RCC 7860 (cell line): ENCODE results near the gene NOXRED1.
A peak's percentile ranks its signal among the peaks of the same experiment; 100 is the strongest.
"Not testable (repeated sequence)": the region's sequence is repeated elsewhere in the genome, so short reads cannot be mapped to it uniquely, and the experiment has no call there.

Experiments used
- DNase-seq: peaks from one replicate; pipeline ENCODE4 v3.0.0-alpha.2; 2015; ENCODE audit warnings: low spot score
- FAIRE-seq: peaks from 2 replicates; lab custom pipeline; 2012; peaks lifted over from hg19 to GRCh38; lab: Jason Lieb, UNC

NOXRED1 gene

GRCh38 chr14:77415403-77416030 is 7.8 kb downstream of the NOXRED1 start:
- FAIRE-seq, DNase-seq: not testable (repeated sequence)

GRCh38 chr14:77409131-77409533 is 14.2 kb downstream of the NOXRED1 start:
- FAIRE-seq (no peak), DNase-seq (no peak)

- DNase-seq = no peak
- FAIRE-seq = no peak
These were observed 16.2 kb downstream of the NOXRED1 start for GRCh38 chr14:77407158-77407557.

GRCh38 chr14:77406718-77407117 is 16.6 kb downstream of the NOXRED1 start:
- DNase-seq (no peak), FAIRE-seq (no peak)

GRCh38 chr14:77406086-77406485 is 17.2 kb downstream of the NOXRED1 start:
- DNase-seq (no peak), FAIRE-seq (no peak)

GRCh38 chr14:77403768-77404167 is 19.6 kb downstream of the NOXRED1 start:
- DNase-seq = no peak
- FAIRE-seq = no peak

GRCh38 chr14:77400216-77400615 is 23.1 kb downstream of the NOXRED1 start:
- DNase-seq (no peak), FAIRE-seq (no peak)

- no peak for FAIRE-seq
- DNase-seq = no peak
These were observed 33.1 kb downstream of the NOXRED1 start for GRCh38 chr14:77390188-77390587.

- DNase-seq = no peak
- FAIRE-seq = no peak
These were observed 44.6 kb downstream of the NOXRED1 start for GRCh38 chr14:77378701-77379100.

- DNase-seq (no peak), FAIRE-seq (no peak)
These were observed 45.9 kb downstream of the NOXRED1 start for GRCh38 chr14:77377502-77377844.

- no peak for FAIRE-seq
These were observed 46.4 kb downstream of the NOXRED1 start, which contains the start of the genes SAMD15 and TMED8 for GRCh38 chr14:77376771-77377501. Gene SAMD15, plus strand, starts transcription at chr14:77377379. Its CDS starts 40 bp downstream, at chr14:77377419. Gene TMED8, minus strand, starts transcription at chr14:77377094. Its CDS starts 41 bp downstream, at chr14:77377053.

GRCh38 chr14:77375973-77376770 is 47.2 kb downstream of the NOXRED1 start:
- DNase-seq (no peak), FAIRE-seq (no peak)

More at GRCh38 chr14:77376771-77377501, 46.4 kb downstream of the NOXRED1 start, which contains the start of the genes SAMD15 and TMED8:
- peak; percentile 43 for DNase-seq

GRCh38 chr14:77375164-77375950 is 48.0 kb downstream of the NOXRED1 start:
- FAIRE-seq (no peak), DNase-seq (no peak)

- DNase-seq (no peak), FAIRE-seq (no peak)
These were observed 51.0 kb downstream of the NOXRED1 start for GRCh38 chr14:77372304-77372841.

GRCh38 chr14:77369285-77369684 is 54.0 kb downstream of the NOXRED1 start:
- FAIRE-seq = no peak
- no peak for DNase-seq

GRCh38 chr14:77364146-77364545 is 59.2 kb downstream of the NOXRED1 start:
- FAIRE-seq (no peak), DNase-seq (no peak)

GRCh38 chr14:77359626-77360025 is 63.7 kb downstream of the NOXRED1 start:
- FAIRE-seq = no peak
- no peak for DNase-seq

- FAIRE-seq (no peak), DNase-seq (no peak)
These were observed 66.4 kb downstream of the NOXRED1 start for GRCh38 chr14:77356899-77357298.

GRCh38 chr14:77355811-77356210 is 67.5 kb downstream of the NOXRED1 start:
- DNase-seq (no peak), FAIRE-seq (no peak)

- DNase-seq = no peak
These were observed 69.7 kb downstream of the NOXRED1 start for GRCh38 chr14:77353469-77354141.

More at GRCh38 chr14:77353469-77354141, 69.7 kb downstream of the NOXRED1 start:
- FAIRE-seq = no peak
